Panc1 (cell line): ENCODE measurements around the gene FAM20A. TPM values are rescaled to one million over a fixed set of nuclear protein-coding genes. Genes with fewer than 3 reads are reported as not detected.

Source experiments
- ATAC-seq: fragments of 200-7000 bp; cut with Tn5 transposase; 2 replicates; pipeline ENCODE4 v1.9.1; 2020; ENCODE audit warnings: mild to moderate bottlenecking, moderate library complexity
- BruUV-seq: library from RNA; stranded (reverse); fragments of 400-500 nt; replicated peaks from 2 replicates; lab custom pipeline; 2021; lab: Mats Ljungman, UMichigan
- CTCF ChIA-PET: fragments of 300-600 bp; sonication (Branson Sonifier 250); formaldehyde crosslinking; loops from one replicate; lab custom pipeline; 2022; ENCODE audit warnings: antibody characterized with exemption; lab: Charles Lee
- POLR2A ChIA-PET: fragments of 300-600 bp; sonication (Branson Sonifier 250); formaldehyde crosslinking; loops from one replicate; lab custom pipeline; 2022; ENCODE audit warnings: antibody characterized with exemption; lab: Charles Lee
- DNase-seq: peaks from one replicate; pipeline ENCODE4 v3.0.0-alpha.2; 2010; ENCODE audit warnings: low read depth, low spot score
- H3K27ac ChIP-seq: 2 replicates; pipeline ENCODE4 v1.5.1; 2011; ENCODE audit warnings: mild to moderate bottlenecking, low read length, inconsistent platforms
- H3K27me3 ChIP-seq: fragments of 200-500 bp; sonication (Bioruptor generic); 2 replicates; pipeline ENCODE4 v1.6.0; 2014; ENCODE audit warnings: low read length, inconsistent platforms; ENCODE audit not compliant: control insufficient read depth, insufficient read depth
- H3K36me3 ChIP-seq: fragments of 200-500 bp; sonication (Bioruptor generic); 2 replicates; pipeline ENCODE4 v1.5.1; 2014; ENCODE audit warnings: inconsistent platforms, mild to moderate bottlenecking, low read length, moderate library complexity; ENCODE audit not compliant: control insufficient read depth, insufficient read depth
- H3K4me1 ChIP-seq: 2 replicates; pipeline ENCODE4 v1.5.1; 2011; ENCODE audit warnings: inconsistent platforms, mild to moderate bottlenecking, low read length, moderate library complexity; ENCODE audit not compliant: control insufficient read depth, insufficient read depth
- H3K4me3 ChIP-seq, 2 experiments: 2 replicates each; pipeline ENCODE4 v1.5.1; 2011 to 2012; ENCODE audit warnings: low read depth in 2 of 2, low read length in 2 of 2, mild to moderate bottlenecking in 2 of 2, inconsistent platforms in 1 of 2, moderate library complexity in 1 of 2
- H3K9me3 ChIP-seq: fragments of 200-500 bp; sonication (Bioruptor generic); 2 replicates; pipeline ENCODE4 v1.5.1; 2014; ENCODE audit warnings: low read depth, mild to moderate bottlenecking, inconsistent platforms, low read length, moderate library complexity; ENCODE audit not compliant: control insufficient read depth, insufficient read depth
- CTCF ChIP-seq: fragments of 450-650 bp; IDR thresholded peaks from 2 replicates; pipeline ENCODE4 v1.5.1; 2017; ENCODE audit warnings: mild to moderate bottlenecking
- POLR2AphosphoS5 ChIP-seq: IDR thresholded peaks from 2 replicates; pipeline ENCODE4 v1.6.1; 2012; ENCODE audit warnings: mild to moderate bottlenecking, low read depth, low read length, moderate library complexity
- REST ChIP-seq, 2 experiments: IDR thresholded peaks; 2 replicates each; pipeline ENCODE4 v1.6.1; 2011 to 2012; ENCODE audit warnings: low read depth in 2 of 2, control low read depth in 1 of 2, low read length in 1 of 2, mild to moderate bottlenecking in 1 of 2, moderate library complexity in 1 of 2; ENCODE audit not compliant: insufficient read depth in 1 of 2
- SIN3A ChIP-seq: IDR thresholded peaks from 2 replicates; pipeline ENCODE4 v1.6.1; 2012; ENCODE audit warnings: low read depth, mild to moderate bottlenecking, low read length, moderate library complexity, borderline replicate concordance; ENCODE audit not compliant: insufficient read depth
- TCF7L2 ChIP-seq: IDR thresholded peaks from 2 replicates; pipeline ENCODE4 v1.6.1; 2011; ENCODE audit warnings: mild to moderate bottlenecking, low read depth, low read length, inconsistent platforms
- in situ Hi-C: cut with HindIII; loops from 2 replicates; pipeline ENCODE4 v1.10.0; 2016; ENCODE audit warnings: low sequenced_read_pairs, low pct_unique_long_range_greater_than_20kb
- intact Hi-C: fragments of 100-400 bp; cut with micrococcal nuclease; formaldehyde crosslinking; loops from one replicate; pipeline ENCODE4 v1.10.0; 2022; ENCODE audit not compliant: unreplicated experiment
- total RNA-seq: library from RNA; stranded (reverse); gene quantifications from one replicate; pipeline ENCODE4 v1.2.1, GENCODE V29; 2021; ENCODE audit not compliant: unreplicated experiment

Gene FAM20A
- total RNA-seq, 1 experiment from 2014 or later, result 0.44 TPM

- ATAC-seq (no peak), DNase-seq (no peak)
- ChIA-PET CTCF (interaction anchor here (0.7 kb wide), 1 partner anchor 167 kb away, joined by 9 read pairs; no protein-coding TSS in a partner anchor), POLR2A (interaction anchor here (0.6 kb wide), 1 partner anchor 130 kb away, joined by 3 read pairs; no protein-coding TSS in a partner anchor)
- no TSS peak for BruUV-seq
- in situ Hi-C loops, result no loop called here
- no peak overlapping the region for H3K4me3 ChIP-seq
- intact Hi-C loops, result no loop called here
- H3K9me3 ChIP-seq, result no peaks in the 10 kb centered on the region
- H3K36me3 ChIP-seq, result no peaks in the 10 kb centered on the region
- H3K27ac ChIP-seq, result no peak overlapping the region
- no peaks in the 10 kb centered on the region for H3K27me3 ChIP-seq
- no peaks in the 10 kb centered on the region for H3K4me1 ChIP-seq
- TF ChIP-seq CTCF, result no peak
- TF ChIP-seq TCF7L2, result no peak
- no peak for TF ChIP-seq REST (IDR thresholded peaks at IDR 0.05; ENCODE audit: insufficient read depth in 1 of 2, low read depth in 2 of 2, low read length in 1 of 2)
- no peak for TF ChIP-seq POLR2AphosphoS5
- TF ChIP-seq SIN3A, result no peak
These were observed 35.3 kb downstream of the FAM20A start for GRCh38 chr17:68565661-68566441.

- no peaks in the 10 kb centered on the region for H3K36me3 ChIP-seq
- no peaks in the 10 kb centered on the region for H3K4me1 ChIP-seq
- TF ChIP-seq TCF7L2 (no peak), REST (IDR thresholded peaks at IDR 0.05; ENCODE audit: insufficient read depth in 1 of 2, low read depth in 2 of 2, low read length in 1 of 2) (no peak), SIN3A (no peak), CTCF (no peak), POLR2AphosphoS5 (no peak)
- no peaks in the 10 kb centered on the region for H3K27me3 ChIP-seq
- no peaks in the 10 kb centered on the region for H3K9me3 ChIP-seq
- H3K27ac ChIP-seq, result no peak overlapping the region
- ChIA-PET POLR2A (no interaction called here), CTCF (interaction anchor here (0.6 kb wide), 1 partner anchor 125 kb away, joined by 3 read pairs; no protein-coding TSS in a partner anchor)
- in situ Hi-C loops, result no loop called here
- ATAC-seq (no peak), DNase-seq (no peak)
- H3K4me3 ChIP-seq, result no peak overlapping the region
- no TSS peak for BruUV-seq
- intact Hi-C loops, result no loop called here
These were observed 36.6 kb downstream of the FAM20A start for GRCh38 chr17:68564415-68565111.
